Measurements from ENCODE around the gene MTCH1.

DNA sequence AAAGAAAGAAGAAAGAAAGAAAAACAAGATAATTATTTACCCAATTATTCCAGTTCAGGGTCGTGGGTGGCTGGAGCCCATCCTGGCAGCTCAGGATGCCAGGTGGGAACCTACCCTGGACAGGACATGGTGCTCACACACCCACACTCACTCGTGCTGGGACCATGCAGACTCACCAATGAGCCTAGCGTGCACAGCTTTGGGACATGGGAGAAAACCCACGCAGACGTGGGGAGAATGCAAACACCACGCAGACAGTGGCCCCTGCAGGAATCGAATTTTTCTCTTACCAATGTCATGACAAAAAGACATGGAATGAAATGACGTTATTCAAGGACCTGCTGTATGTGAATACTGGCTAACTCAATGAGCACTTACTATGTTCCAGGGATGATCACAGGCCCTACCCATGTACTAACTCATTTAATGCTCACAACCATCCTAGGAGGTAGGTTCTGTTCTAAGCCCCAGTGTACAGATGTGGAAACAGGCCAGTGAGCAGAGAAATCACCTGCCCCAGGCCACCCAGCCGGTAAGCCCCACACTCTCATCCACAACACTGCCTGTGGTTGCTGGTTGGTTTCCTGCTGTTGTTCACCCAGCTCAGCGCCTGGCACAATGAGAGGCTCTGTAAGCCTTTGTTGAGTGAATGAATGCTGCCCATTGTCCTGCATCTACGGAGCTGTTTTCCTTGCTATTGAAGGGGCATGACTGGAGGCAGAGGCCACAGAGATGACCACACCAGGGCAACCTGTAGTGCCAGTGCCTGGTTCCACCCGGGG lies 38.2 kb downstream of the MTCH1 start:
- TF ChIP-seq, protein P1, sequence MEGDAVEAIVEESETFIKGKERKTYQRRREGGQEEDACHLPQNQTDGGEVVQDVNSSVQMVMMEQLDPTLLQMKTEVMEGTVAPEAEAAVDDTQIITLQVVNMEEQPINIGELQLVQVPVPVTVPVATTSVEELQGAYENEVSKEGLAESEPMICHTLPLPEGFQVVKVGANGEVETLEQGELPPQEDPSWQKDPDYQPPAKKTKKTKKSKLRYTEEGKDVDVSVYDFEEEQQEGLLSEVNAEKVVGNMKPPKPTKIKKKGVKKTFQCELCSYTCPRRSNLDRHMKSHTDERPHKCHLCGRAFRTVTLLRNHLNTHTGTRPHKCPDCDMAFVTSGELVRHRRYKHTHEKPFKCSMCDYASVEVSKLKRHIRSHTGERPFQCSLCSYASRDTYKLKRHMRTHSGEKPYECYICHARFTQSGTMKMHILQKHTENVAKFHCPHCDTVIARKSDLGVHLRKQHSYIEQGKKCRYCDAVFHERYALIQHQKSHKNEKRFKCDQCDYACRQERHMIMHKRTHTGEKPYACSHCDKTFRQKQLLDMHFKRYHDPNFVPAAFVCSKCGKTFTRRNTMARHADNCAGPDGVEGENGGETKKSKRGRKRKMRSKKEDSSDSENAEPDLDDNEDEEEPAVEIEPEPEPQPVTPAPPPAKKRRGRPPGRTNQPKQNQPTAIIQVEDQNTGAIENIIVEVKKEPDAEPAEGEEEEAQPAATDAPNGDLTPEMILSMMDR (IDR thresholded peaks at IDR 0.05) = no peak
- TF ChIP-seq POLR2A (IDR thresholded peaks at IDR 0.05) = no peak
